UCSD-AML1 (cell line): Measurements from ENCODE around the gene LCE5A.
"Not testable (repeated sequence)": the region's sequence is repeated elsewhere in the genome, so short reads cannot be mapped to it uniquely, and the experiment has no call there.

ENCODE experiments used
- DNase-seq: peaks from one replicate; lab custom pipeline; 2025; ENCODE audit not compliant: unreplicated experiment; lab: John Stamatoyannopoulos, UW

The LCE5A gene

GRCh38 chr1:152510503-152510902 is at the start of gene LCE5A:
TSS of gene LCE5A (plus strand) at chr1:152510803. CDS start at chr1:152511535, 732 bp downstream.
- no peak for DNase-seq

- peak; percentile 22 for DNase-seq
These were observed 49.1 kb upstream of the LCE5A start for GRCh38 chr1:152461544-152461943.

GRCh38 chr1:152462636-152463035 is 48.0 kb upstream of the LCE5A start:
- DNase-seq: no peak

- DNase-seq: no peak
These were observed 44.4 kb upstream of the LCE5A start for GRCh38 chr1:152466217-152466616.

GRCh38 chr1:152473887-152474537 is 36.6 kb upstream of the LCE5A start:
- no peak for DNase-seq

GRCh38 chr1:152479792-152480595 is 30.6 kb upstream of the LCE5A start:
- peak; percentile 16 for DNase-seq

GRCh38 chr1:152481869-152482664 is 28.5 kb upstream of the LCE5A start:
- no peak for DNase-seq

- DNase-seq: no peak
These were observed 24.1 kb upstream of the LCE5A start for GRCh38 chr1:152486400-152487006.

GRCh38 chr1:152487871-152488270 is 22.7 kb upstream of the LCE5A start:
- DNase-seq: no peak

- DNase-seq: not testable (repeated sequence)
These were observed 19.1 kb upstream of the LCE5A start for GRCh38 chr1:152491537-152491936.

- DNase-seq: peak; percentile 23
These were observed 15.4 kb upstream of the LCE5A start for GRCh38 chr1:152495066-152495675.

- no peak for DNase-seq
These were observed 13.3 kb upstream of the LCE5A start for GRCh38 chr1:152497273-152497672.

- no peak for DNase-seq
These were observed 8.9 kb upstream of the LCE5A start for GRCh38 chr1:152501704-152502103.

- DNase-seq: no peak
These were observed 8.0 kb upstream of the LCE5A start for GRCh38 chr1:152502496-152503180.

GRCh38 chr1:152505083-152505482 is 5.5 kb upstream of the LCE5A start:
- DNase-seq: no peak

GRCh38 chr1:152506899-152507498 is 3.6 kb upstream of the LCE5A start:
- no peak for DNase-seq

GRCh38 chr1:152511596-152511995 is 993 bp downstream of the LCE5A start:
- DNase-seq: no peak

- DNase-seq: no peak
These were observed 2.5 kb downstream of the LCE5A start for GRCh38 chr1:152513081-152513480.

GRCh38 chr1:152514715-152515433 is 4.3 kb downstream of the LCE5A start:
- no peak for DNase-seq
